GM23338 (cell line): ENCODE data around the gene CCDC85B.
"Not testable (repeated sequence)": the region's sequence is repeated elsewhere in the genome, so short reads cannot be mapped to it uniquely, and the experiment has no call there.

Source experiments
- CREB1 ChIP-seq: fragments of 250-450 bp; sonication (Bioruptor Pico); IDR thresholded peaks from 2 replicates; pipeline ENCODE4 v1.5.0; 2020; ENCODE audit warnings: low read depth, mild to moderate bottlenecking, moderate library complexity
- CTCF ChIP-seq, 2 experiments: fragments of 200-600 bp in 1 of 2; sonication (generic) in 1 of 2; conservative IDR thresholded peaks; 2 replicates each; pipeline versions ENCODE4 v1.5.1 to v1.6.1; 2016 to 2017; ENCODE audit warnings: antibody characterized with exemption in 2 of 2, low read depth in 2 of 2, mild to moderate bottlenecking in 2 of 2, moderate library complexity in 1 of 2
- EZH2 ChIP-seq: fragments of 200-600 bp; sonication (generic); IDR thresholded peaks from one replicate; pipeline ENCODE4 v1.8.0; 2017; ENCODE audit warnings: antibody characterized with exemption, mild to moderate bottlenecking, low read depth; ENCODE audit not compliant: unreplicated experiment
- EZH2phosphoT487 ChIP-seq: fragments of 200-600 bp; sonication (generic); IDR thresholded peaks from one replicate; pipeline ENCODE4 v1.8.1; 2018; ENCODE audit warnings: antibody characterized with exemption; ENCODE audit not compliant: unreplicated experiment
- POLR2AphosphoS5 ChIP-seq: IDR thresholded peaks from 2 replicates; pipeline ENCODE4 v1.6.1; 2016; ENCODE audit warnings: antibody characterized with exemption, low read depth
- REST ChIP-seq: IDR thresholded peaks from one replicate; pipeline ENCODE4 v1.6.1; 2018; ENCODE audit warnings: antibody characterized with exemption; ENCODE audit not compliant: unreplicated experiment

GRCh38 chr11:65892137-65892540 is 1.7 kb downstream of the CCDC85B start:
- not testable (repeated sequence) for TF ChIP-seq CTCF (conservative IDR thresholded peaks at IDR 0.05; ENCODE audit: low read depth in 2 of 2); POLR2AphosphoS5; EZH2; EZH2phosphoT487; CREB1 (CRISPR knock-in tag); REST
